ENCODE data around the gene SEPTIN5. TPM values are rescaled to one million over a fixed set of nuclear protein-coding genes. Genes with fewer than 3 reads are reported as not detected.

Gene SEPTIN5
- total RNA-seq: 10 to 100 TPM in 1 of 4 donors, 1 to 10 TPM in 3; 6.0 to 10.9 (median 8.3) TPM
- 1 to 10 TPM; 3.7 to 7.0 (median 4.8) TPM for polyA plus RNA-seq
- long read RNA-seq, donor 1, partial matches to known transcripts: 0 of 6 reads
- long read RNA-seq, donor 1, other reads (novel, unspliced or antisense): 4 of 6 reads
- long read RNA-seq, donor 2, transcript SEPT5-201 (11 exons, 1,588 nt): major isoform, 8 of 15 reads
- long read RNA-seq, donor 2, partial matches to known transcripts: 5 of 15 reads
- long read RNA-seq, donor 2, other reads (novel, unspliced or antisense): 2 of 15 reads

DNA sequence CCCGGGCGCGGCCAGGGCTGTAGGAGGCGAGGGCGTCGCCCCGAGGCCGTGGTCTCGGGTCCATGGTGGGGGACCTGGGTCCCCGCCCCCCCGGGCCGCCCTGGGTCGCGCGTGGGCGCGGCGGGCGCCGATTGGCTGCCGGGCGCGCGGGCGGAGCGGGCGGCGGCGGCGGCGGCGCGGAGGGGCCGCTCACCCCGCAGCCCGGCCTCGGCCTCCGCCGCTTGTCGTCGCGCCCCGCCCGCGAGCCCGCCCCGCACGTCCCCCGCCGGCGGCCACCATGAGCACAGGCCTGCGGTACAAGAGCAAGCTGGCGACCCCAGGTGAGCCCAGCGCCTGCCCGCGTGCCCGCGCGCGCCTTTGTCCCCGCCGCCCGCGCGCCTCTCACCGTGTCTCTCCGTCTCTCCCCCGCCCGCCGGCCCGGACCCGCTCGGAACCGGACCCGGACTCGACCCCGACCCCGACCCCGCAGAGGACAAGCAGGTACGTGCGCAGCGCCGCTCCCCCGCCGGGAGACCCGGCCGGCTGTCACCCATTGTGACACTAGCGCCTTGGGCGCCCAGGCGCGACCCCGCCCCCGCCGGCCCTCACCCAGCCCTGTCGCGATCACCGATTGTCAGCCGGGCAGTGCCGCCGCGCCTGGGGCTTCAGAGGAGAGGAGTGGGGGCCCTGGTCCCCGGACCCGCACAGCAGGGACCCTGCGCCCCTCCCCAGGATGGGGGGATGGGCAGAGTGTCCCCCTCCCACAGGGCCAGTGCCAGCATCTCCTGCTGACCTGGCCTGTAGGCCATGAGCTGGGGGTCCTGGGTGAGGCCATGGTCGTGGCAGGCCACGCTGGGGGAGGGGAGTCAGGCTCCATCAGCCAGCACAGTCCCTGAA is at the start of gene SEPTIN5:
TSS of gene SEPTIN5 (plus strand) at position 192 of the 876 bp plus-strand sequence. CDS start at position 278, 86 bp downstream.
- ATAC-seq: peak in 1 of 4 donors; percentile 2
- no peak for TF ChIP-seq CTCF (IDR thresholded peaks at IDR 0.05)
- intact Hi-C loops (cut with DNase I): no loop called here
- Histone ChIP-seq H3K4me3 (peak within 1 kb of the TSS; percentile 70), H3K9me3 (no peaks in the 10 kb centered on the region), H3K36me3 (ENCODE audit: insufficient read depth in 1 of 2, low read depth in 1 of 2) (no peaks in the 10 kb centered on the region), H3K27me3 (ENCODE audit: insufficient read depth in 3 of 3, low read length in 2 of 3) (peaks cover 0 to 9% (median 1%) of the 10 kb centered on the region in 3 donors), H3K27ac (no peak within 1 kb of the TSS), H3K4me1 (peaks cover 12% of the 10 kb centered on the region)
- 1 to 5% (median 4%) methylated on average over 36 to 106 of the region's 106 CpGs for WGBS, 3 donors
- peak; percentile 22 to 52 for DNase-seq

GRCh38 chr22:19664951-19665783 is 49.1 kb upstream of the SEPTIN5 start:
- whole genome bisulfite sequencing, 3 donors: 94 to 96% (median 95%) methylated on average over 19 of the region's 19 CpGs
- H3K36me3 ChIP-seq (ENCODE audit: insufficient read depth in 1 of 2, low read depth in 1 of 2): no peaks in the 10 kb centered on the region
- DNase-seq: no peak
- ATAC-seq: no peak
- peaks cover 0 to 13% (median 0%) of the 10 kb centered on the region in 3 donors for H3K27me3 ChIP-seq (ENCODE audit: insufficient read depth in 3 of 3, low read length in 2 of 3)
- no peaks in the 10 kb centered on the region for H3K9me3 ChIP-seq
- TF ChIP-seq CTCF (IDR thresholded peaks at IDR 0.05): no peak
- H3K4me1 ChIP-seq: peaks cover 7% of the 10 kb centered on the region
- intact Hi-C loops (cut with DNase I): no loop called here
- H3K27ac ChIP-seq: no peak overlapping the region
- H3K4me3 ChIP-seq: no peak overlapping the region

- no peak for ATAC-seq
- no peak overlapping the region for H3K4me3 ChIP-seq
- no peak overlapping the region for H3K27ac ChIP-seq
- H3K36me3 ChIP-seq (ENCODE audit: insufficient read depth in 1 of 2, low read depth in 1 of 2): no peaks in the 10 kb centered on the region
- peaks cover 7% of the 10 kb centered on the region for H3K4me1 ChIP-seq
- no peak for TF ChIP-seq CTCF (IDR thresholded peaks at IDR 0.05)
- no peaks in the 10 kb centered on the region for H3K9me3 ChIP-seq
- intact Hi-C loops (cut with DNase I): no loop called here
- no peak for DNase-seq
- peaks cover 0 to 13% (median 0%) of the 10 kb centered on the region in 3 donors for H3K27me3 ChIP-seq (ENCODE audit: insufficient read depth in 3 of 3, low read length in 2 of 3)
- WGBS, 3 donors: 68% methylated on average over 26 of the region's 26 CpGs
These were observed 48.3 kb upstream of the SEPTIN5 start for GRCh38 chr22:19665784-19666672.
